Activated CD4-positive, alpha-beta memory T cell treated with anti-CD3 and anti-CD28 coated beads for 36 hours (primary cell): ENCODE measurements around the gene DPP10. TPM values are rescaled to one million over a fixed set of nuclear protein-coding genes. Genes with fewer than 3 reads are reported as not detected.
"Not testable (repeated sequence)": the region's sequence is repeated elsewhere in the genome, so short reads cannot be mapped to it uniquely, and the experiment has no call there.

ENCODE experiments used
- CTCF ChIA-PET: fragments of 350-600 bp; sonication (Branson Sonifier 250); formaldehyde crosslinking; loops from one replicate; lab custom pipeline; 2021; ENCODE audit warnings: antibody characterized with exemption, inconsistent platforms; lab: Charles Lee
- POLR2A ChIA-PET: fragments of 350-600 bp; sonication (Branson Sonifier 250); formaldehyde crosslinking; loops from one replicate; lab custom pipeline; 2021; ENCODE audit warnings: antibody characterized with exemption; lab: Charles Lee
- DNase-seq: peaks from one replicate; pipeline ENCODE4 v3.0.0-alpha.2; 2020
- H3K27ac Mint-ChIP-seq: one replicate; pipeline ENCODE4 v1.8.0; 2021; ENCODE audit warnings: mixed read lengths
- H3K27me3 Mint-ChIP-seq: one replicate; pipeline ENCODE4 v1.8.0; 2021; ENCODE audit warnings: mixed read lengths
- H3K36me3 Mint-ChIP-seq: one replicate; pipeline ENCODE4 v1.8.0; 2021; ENCODE audit warnings: mixed read lengths
- H3K4me1 Mint-ChIP-seq: one replicate; pipeline ENCODE4 v1.8.0; 2021; ENCODE audit warnings: low read depth, mixed read lengths
- H3K4me3 Mint-ChIP-seq: one replicate; pipeline ENCODE4 v1.8.0; 2021; ENCODE audit warnings: mild to moderate bottlenecking, mixed read lengths
- H3K9me3 Mint-ChIP-seq: one replicate; pipeline ENCODE4 v1.8.0; 2021; ENCODE audit warnings: mixed read lengths
- intact Hi-C: fragments of 100-400 bp; cut with micrococcal nuclease; formaldehyde crosslinking; loops from one replicate; pipeline ENCODE4 v1.15.1; 2023
- total RNA-seq, 2 experiments: library from RNA; stranded (reverse); gene quantifications; one replicate each; pipeline ENCODE4 v1.2.3, GENCODE V29; 2021

Gene DPP10
- total RNA-seq, 2 experiments from 2014 or later = not detected

DNA sequence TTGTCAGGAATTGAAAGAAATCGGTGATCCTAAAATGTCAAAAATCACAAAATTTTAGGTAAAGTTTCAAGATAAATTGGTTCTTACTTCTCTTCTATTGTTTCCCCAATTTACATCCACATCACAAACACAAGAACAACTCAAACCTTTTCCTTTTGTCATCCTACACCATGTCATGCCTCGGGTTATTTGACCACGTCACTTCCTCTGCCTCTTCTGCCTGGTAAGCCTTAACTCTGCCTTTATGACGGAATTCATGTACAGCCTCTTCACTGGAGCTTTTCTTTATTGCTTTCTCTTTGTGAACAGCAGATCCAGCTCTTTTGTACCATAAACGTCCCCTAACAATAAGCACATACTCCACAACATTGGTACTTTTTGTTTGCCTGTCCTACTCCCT, 258.0 kb downstream of the DPP10 start:
- no peak for DNase-seq
- Mint-ChIP-seq H3K4me1 (no peaks in the 10 kb centered on the region), H3K27me3 (peaks cover 1% of the 10 kb centered on the region), H3K27ac (no peak overlapping the region), H3K36me3 (no peaks in the 10 kb centered on the region), H3K9me3 (no peaks in the 10 kb centered on the region), H3K4me3 (no peak overlapping the region)
- POLR2A ChIA-PET = no interaction called here
- CTCF ChIA-PET = no interaction called here
- intact Hi-C loops = no loop called here

DNA sequence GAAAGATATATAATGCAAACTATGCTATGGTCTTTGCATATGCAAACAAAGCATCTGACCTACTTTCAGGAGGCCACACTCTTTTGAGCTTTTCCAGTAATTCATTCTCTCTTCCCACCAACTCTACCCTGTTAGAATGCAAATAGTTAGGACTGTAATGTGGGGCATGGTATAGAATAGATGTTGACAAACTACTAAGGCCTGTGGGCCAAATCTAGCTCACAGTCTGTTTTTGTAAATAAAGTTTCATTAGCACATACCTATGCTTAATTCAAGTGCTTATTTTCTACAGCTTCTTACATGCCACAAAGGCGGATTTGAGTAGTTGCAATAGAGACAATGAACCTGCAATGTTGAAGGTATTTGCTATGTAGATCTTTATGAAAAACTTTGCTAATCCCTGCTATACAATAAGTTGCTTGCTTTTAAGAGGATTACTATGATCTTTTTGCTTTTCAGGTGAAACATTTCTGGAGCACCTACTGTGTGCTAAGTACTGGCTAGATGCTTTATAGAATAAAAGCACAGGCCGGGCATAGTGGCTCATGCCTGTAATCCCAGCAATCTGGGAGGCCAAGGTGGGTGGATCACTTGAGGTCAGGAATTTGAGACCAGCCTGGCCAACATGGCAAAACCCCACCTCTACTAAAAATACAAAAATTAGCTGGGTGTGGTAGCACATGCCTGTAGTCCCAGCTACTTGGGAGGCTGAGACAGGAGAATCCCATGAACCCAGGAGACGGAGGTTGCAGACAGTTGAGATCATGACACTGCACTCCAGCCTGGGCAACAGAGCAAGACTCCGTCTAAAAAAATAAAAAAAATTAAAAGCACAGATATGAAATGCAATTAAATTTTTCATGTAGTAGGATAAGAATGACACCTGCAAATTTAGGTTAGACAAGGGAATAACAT, 267.8 kb downstream of the DPP10 start:
- peaks cover 3% of the 10 kb centered on the region for H3K27me3 Mint-ChIP-seq
- no peak overlapping the region for H3K4me3 Mint-ChIP-seq
- H3K4me1 Mint-ChIP-seq = no peaks in the 10 kb centered on the region
- POLR2A ChIA-PET = no interaction called here
- H3K9me3 Mint-ChIP-seq = no peaks in the 10 kb centered on the region
- intact Hi-C loops = no loop called here
- no peaks in the 10 kb centered on the region for H3K36me3 Mint-ChIP-seq
- no peak for DNase-seq
- CTCF ChIA-PET = no interaction called here
- H3K27ac Mint-ChIP-seq = no peak overlapping the region

DNA sequence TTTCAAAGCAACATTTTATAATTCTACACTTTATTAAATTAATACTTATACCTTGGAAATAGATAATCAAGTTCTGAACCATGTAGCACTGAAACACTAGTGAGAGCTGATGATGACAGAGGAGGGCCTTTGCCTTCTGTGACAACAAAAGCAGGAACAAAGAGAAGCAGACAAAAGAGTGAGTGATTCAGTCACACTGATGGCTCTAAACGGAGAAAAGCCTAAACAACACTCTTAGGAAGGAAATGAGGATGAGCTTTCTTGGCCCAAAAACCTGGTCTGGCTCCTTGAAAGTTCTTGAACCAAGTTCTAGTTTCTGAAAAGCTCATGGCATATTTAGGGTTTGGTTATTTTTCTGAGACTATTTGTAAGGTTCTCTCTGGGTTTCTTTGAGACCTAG, 271.9 kb downstream of the DPP10 start:
- H3K4me3 Mint-ChIP-seq = no peak overlapping the region
- ChIA-PET CTCF (no interaction called here), POLR2A (no interaction called here)
- no peaks in the 10 kb centered on the region for H3K9me3 Mint-ChIP-seq
- H3K36me3 Mint-ChIP-seq = no peaks in the 10 kb centered on the region
- H3K27ac Mint-ChIP-seq = no peak overlapping the region
- intact Hi-C loops = no loop called here
- peaks cover 2% of the 10 kb centered on the region for H3K27me3 Mint-ChIP-seq
- no peak for DNase-seq
- H3K4me1 Mint-ChIP-seq = no peaks in the 10 kb centered on the region

DNA sequence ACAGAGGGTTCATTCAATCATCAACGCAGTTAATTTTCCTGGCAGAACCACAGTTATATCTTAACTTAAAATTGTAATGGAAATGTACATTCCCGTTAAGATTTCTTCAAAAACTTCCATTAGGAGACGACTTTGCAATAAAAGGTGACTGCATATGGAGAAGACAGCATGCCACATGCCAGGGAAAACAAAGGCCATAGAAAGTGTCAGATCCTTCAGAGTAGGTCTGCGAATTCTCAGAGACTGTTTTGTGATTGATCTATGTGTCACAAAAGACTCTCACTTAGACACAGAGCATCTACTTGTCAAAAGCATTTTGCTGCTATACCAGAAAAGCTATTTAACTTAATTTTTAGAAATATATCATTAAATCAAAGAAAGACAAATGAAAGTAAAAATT, 274.6 kb downstream of the DPP10 start:
- Mint-ChIP-seq H3K4me1 (no peaks in the 10 kb centered on the region), H3K27me3 (no peaks in the 10 kb centered on the region), H3K36me3 (no peaks in the 10 kb centered on the region), H3K27ac (no peak overlapping the region), H3K4me3 (no peak overlapping the region), H3K9me3 (no peaks in the 10 kb centered on the region)
- intact Hi-C loops = no loop called here
- POLR2A ChIA-PET = no interaction called here
- DNase-seq = no peak
- CTCF ChIA-PET = no interaction called here

DNA sequence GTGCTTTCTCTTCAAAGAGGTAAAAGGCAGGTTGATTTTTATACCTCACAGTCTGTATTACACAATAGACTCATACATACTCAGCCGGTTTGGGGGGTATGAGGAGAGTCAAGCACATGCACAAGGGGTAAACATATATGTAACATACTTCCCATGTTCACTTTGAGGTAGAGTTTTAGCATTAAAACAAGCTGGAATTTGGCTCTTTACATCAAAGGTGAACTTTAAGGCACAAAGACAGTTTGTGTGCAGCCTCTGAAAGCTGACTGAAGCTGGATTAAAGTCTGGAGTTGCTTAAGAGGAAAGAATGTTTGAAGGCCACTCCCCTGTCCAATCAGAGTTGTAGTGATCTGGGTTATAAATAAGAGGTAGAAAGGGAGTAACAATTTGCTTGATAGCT, 282.0 kb downstream of the DPP10 start:
- Mint-ChIP-seq H3K36me3 (no peaks in the 10 kb centered on the region), H3K4me3 (no peak overlapping the region), H3K9me3 (no peaks in the 10 kb centered on the region), H3K4me1 (no peaks in the 10 kb centered on the region), H3K27me3 (no peaks in the 10 kb centered on the region), H3K27ac (no peak overlapping the region)
- ChIA-PET CTCF (no interaction called here), POLR2A (no interaction called here)
- intact Hi-C loops = no loop called here
- DNase-seq = no peak

DNA sequence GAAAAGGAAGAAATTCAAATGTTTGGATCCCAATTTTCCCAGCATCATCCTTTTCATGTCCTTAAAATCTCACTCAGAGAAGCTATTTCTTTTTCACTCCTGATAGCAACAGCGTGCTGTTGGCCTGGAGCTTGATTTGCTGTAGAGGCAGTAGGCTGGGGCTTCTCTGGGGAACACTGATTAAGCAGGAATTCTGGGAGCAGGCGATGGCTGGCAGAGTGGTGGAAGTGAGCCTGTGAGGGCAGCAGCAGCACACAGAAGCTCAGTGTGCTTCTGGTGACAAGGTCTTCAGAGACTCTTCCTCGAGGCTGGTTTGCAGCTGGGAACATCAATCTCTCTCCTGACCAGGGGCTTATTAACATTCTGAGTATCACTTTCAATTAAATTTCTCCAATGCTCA, 284.6 kb downstream of the DPP10 start:
- no peak overlapping the region for H3K4me3 Mint-ChIP-seq
- intact Hi-C loops = no loop called here
- no peaks in the 10 kb centered on the region for H3K36me3 Mint-ChIP-seq
- no peaks in the 10 kb centered on the region for H3K27me3 Mint-ChIP-seq
- no peaks in the 10 kb centered on the region for H3K4me1 Mint-ChIP-seq
- no peak for DNase-seq
- ChIA-PET CTCF (interaction anchor here (1.1 kb wide), 1 partner anchor 9 kb away, joined by 4 read pairs; no protein-coding TSS in a partner anchor), POLR2A (no interaction called here)
- H3K27ac Mint-ChIP-seq = no peak overlapping the region
- no peaks in the 10 kb centered on the region for H3K9me3 Mint-ChIP-seq

DNA sequence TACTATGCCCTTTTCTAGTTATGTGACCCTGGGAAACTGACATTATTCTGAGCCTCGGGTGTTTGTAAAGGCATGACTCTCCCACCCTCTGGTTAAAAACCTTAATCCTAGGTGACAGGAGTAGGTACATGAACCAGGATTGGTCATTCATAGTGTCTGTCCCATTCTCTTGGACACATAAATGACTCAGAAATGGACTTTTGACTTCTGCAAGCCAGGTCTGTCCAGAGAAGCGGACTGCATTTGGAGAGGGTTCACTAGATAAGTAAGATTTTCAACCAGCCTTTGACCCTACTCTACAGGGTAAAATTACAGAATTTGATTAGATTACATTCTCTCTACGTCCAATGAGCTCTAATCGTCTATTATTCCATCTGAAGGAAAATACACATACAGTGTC, 285.9 kb downstream of the DPP10 start:
- POLR2A ChIA-PET = no interaction called here
- Mint-ChIP-seq H3K4me1 (no peaks in the 10 kb centered on the region), H3K9me3 (no peaks in the 10 kb centered on the region), H3K27ac (no peak overlapping the region), H3K36me3 (no peaks in the 10 kb centered on the region), H3K4me3 (no peak overlapping the region), H3K27me3 (no peaks in the 10 kb centered on the region)
- intact Hi-C loops = no loop called here
- DNase-seq = no peak
- CTCF ChIA-PET = no interaction called here

DNA sequence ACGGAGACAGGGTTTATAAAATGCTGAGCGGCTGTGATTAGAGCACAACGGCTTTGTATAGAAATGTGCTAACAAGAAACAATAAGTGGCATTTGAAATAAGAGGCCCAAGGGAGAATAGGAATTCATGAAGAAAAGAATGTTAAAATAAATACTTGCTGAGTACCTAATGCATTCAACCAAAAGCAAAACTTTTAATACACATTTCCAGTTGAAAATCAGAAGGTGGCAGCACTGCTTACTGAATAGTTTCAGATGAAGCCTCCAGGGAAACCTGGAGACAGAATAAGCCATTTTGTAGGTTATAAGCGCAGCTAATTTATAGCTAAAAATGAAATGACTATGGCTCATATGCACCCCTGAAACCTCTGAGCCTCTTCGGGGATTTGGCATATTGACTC, 286.6 kb downstream of the DPP10 start:
- ChIA-PET CTCF (no interaction called here), POLR2A (no interaction called here)
- no peak overlapping the region for H3K27ac Mint-ChIP-seq
- H3K4me1 Mint-ChIP-seq = no peaks in the 10 kb centered on the region
- no peak for DNase-seq
- H3K27me3 Mint-ChIP-seq = no peaks in the 10 kb centered on the region
- H3K9me3 Mint-ChIP-seq = no peaks in the 10 kb centered on the region
- intact Hi-C loops = no loop called here
- no peaks in the 10 kb centered on the region for H3K36me3 Mint-ChIP-seq
- no peak overlapping the region for H3K4me3 Mint-ChIP-seq

DNA sequence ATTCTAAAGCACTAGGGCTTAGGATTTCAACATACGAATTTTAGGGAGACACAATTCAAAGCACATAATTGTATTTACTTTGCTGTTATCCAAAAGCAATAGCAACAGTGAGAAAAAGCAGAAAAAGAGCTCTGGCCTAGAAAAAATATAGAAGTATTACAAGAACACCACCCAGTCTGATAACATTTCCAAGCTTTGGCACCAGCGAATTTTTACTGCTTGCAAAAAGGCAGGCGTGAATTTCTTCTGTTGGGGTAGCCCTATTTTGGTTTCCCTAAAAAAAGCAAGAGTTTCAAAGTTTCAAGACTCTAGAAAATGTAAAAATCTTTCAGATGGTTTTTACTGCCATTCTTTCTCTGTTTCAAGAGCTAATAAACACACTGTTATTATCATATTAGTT, 292.7 kb downstream of the DPP10 start:
- Mint-ChIP-seq H3K4me1 (no peaks in the 10 kb centered on the region), H3K36me3 (no peaks in the 10 kb centered on the region), H3K27ac (no peak overlapping the region), H3K4me3 (no peak overlapping the region), H3K27me3 (peaks cover 3% of the 10 kb centered on the region), H3K9me3 (no peaks in the 10 kb centered on the region)
- no peak for DNase-seq
- POLR2A ChIA-PET = no interaction called here
- CTCF ChIA-PET = no interaction called here
- intact Hi-C loops = no loop called here

DNA sequence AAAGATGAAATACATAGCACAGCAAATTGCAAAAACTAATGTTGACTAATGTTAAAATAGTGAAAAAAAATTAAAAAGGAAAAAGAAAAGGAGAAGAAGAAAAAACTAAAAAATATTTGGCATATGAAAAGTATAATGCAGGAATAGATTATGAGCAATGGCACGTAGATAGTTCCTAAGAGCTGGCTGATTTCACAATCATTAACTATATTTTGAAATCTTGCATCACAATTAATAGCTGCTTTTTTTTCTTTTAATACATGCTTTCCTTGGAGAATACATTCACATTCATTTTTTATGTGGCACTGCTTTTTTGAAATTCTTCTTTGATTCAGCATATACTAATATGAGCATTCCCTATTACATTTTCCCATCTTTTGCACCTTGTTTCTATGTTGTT, 299.8 kb downstream of the DPP10 start:
- no peak for DNase-seq
- no peaks in the 10 kb centered on the region for H3K4me1 Mint-ChIP-seq
- H3K36me3 Mint-ChIP-seq = no peaks in the 10 kb centered on the region
- H3K27ac Mint-ChIP-seq = no peak overlapping the region
- H3K4me3 Mint-ChIP-seq = no peak overlapping the region
- ChIA-PET POLR2A (no interaction called here), CTCF (no interaction called here)
- H3K27me3 Mint-ChIP-seq = no peaks in the 10 kb centered on the region
- H3K9me3 Mint-ChIP-seq = no peaks in the 10 kb centered on the region
- intact Hi-C loops = no loop called here

DNA sequence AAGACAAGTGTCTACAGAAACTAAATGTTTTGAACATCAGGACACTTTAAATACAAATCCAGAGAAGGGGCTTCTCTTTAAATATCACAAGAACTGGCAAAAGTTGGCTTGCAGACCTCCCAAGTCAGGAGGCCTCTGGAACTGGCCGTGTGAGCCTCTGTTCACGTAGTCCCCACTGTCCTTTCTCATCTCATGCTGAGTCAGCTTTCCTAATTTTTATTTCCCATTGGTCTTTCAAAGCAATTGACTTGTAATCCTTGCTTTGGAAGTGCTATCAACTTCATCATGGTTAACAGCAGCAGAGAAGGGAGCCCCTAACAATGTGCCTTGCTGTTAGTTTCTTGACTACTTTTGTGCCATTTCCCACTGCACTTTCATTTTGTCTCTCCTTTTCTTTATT, 303.3 kb downstream of the DPP10 start:
- H3K27ac Mint-ChIP-seq = no peak overlapping the region
- no peaks in the 10 kb centered on the region for H3K27me3 Mint-ChIP-seq
- POLR2A ChIA-PET = no interaction called here
- H3K4me1 Mint-ChIP-seq = no peaks in the 10 kb centered on the region
- CTCF ChIA-PET = no interaction called here
- no peak overlapping the region for H3K4me3 Mint-ChIP-seq
- intact Hi-C loops = no loop called here
- no peaks in the 10 kb centered on the region for H3K9me3 Mint-ChIP-seq
- H3K36me3 Mint-ChIP-seq = no peaks in the 10 kb centered on the region
- no peak for DNase-seq

DNA sequence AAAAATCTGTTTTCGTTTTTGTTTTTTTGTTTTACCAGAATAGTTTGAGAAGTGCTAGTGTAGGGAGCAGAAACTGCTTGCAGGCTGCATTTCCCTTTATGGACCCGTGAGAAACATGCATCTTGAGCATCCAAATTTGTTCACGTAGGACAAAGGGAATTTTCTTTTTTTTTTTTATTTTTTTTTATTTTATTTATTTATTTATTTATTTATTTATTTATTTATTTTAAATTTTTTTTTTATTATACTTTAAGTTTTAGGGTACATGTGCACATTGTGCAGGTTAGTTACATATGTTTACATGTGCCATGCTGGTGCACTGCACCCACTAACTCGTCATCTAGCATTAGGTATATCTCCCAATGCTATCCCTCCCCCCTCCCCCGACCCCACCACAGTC, 305.7 kb downstream of the DPP10 start:
- H3K27ac Mint-ChIP-seq, DNase-seq, H3K4me1 Mint-ChIP-seq, H3K27me3 Mint-ChIP-seq, H3K36me3 Mint-ChIP-seq, CTCF ChIA-PET, H3K4me3 Mint-ChIP-seq, H3K9me3 Mint-ChIP-seq, POLR2A ChIA-PET, intact Hi-C loops: not testable (repeated sequence)

DNA sequence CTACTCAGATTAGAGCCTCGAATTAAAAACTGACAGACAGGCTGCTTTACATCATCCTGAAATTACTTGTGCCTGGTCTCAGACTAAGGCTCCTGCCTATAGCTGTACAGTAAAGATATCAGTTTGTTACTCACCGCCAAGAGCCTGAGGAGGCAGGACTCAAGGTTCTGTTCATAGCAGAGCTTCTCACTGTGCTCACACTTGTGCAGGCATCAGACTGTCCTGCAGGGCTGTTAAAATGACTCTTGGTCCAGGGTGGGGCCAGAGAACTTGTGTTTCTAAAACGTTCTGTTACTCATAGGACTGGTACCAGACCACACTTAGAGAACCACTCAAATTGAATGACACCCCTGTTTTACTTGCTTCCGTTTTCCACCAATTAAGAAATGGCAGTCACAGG, 310.0 kb downstream of the DPP10 start:
- POLR2A ChIA-PET = no interaction called here
- intact Hi-C loops = no loop called here
- Mint-ChIP-seq H3K27me3 (peaks cover 3% of the 10 kb centered on the region), H3K36me3 (no peaks in the 10 kb centered on the region), H3K4me1 (no peaks in the 10 kb centered on the region), H3K4me3 (no peak overlapping the region), H3K27ac (no peak overlapping the region), H3K9me3 (no peaks in the 10 kb centered on the region)
- CTCF ChIA-PET = no interaction called here
- no peak for DNase-seq
